SK-N-SH (cell line): ENCODE results near the gene MYO15B. TPM values are rescaled to one million over a fixed set of nuclear protein-coding genes. Genes with fewer than 3 reads are reported as not detected.

ENCODE experiments used
- CTCF ChIA-PET: fragments of 300-600, 350-600 bp; formaldehyde crosslinking; extraction: SDS; loops from one replicate; lab custom pipeline; 2021; lab: Yijun Ruan, JAX
- POLR2A ChIA-PET: fragments of 350-600 bp; sonication (Branson Sonifier 250); formaldehyde crosslinking; extraction: SDS; loops from one replicate; lab custom pipeline; 2020; ENCODE audit warnings: antibody characterized with exemption, inconsistent platforms; lab: Yijun Ruan, JAX
- DNase-seq: peaks from one replicate; pipeline ENCODE4 v3.0.0; 2012
- H2AFZ ChIP-seq: fragments of 200-600 bp; sonication (generic); 2 replicates; pipeline ENCODE4 v1.8.1; 2016; ENCODE audit warnings: antibody characterized with exemption, mild to moderate bottlenecking, low read depth
- H3F3A ChIP-seq: fragments of 200-600 bp; sonication (generic); replicated peaks from 2 replicates; pipeline ENCODE3; 2016; ENCODE audit warnings: antibody characterized with exemption, mild to moderate bottlenecking; ENCODE audit not compliant: insufficient read depth
- H3K27ac ChIP-seq, 2 experiments: fragments of 200-500 bp in 1 of 2; fragments of 200-600 bp in 1 of 2; sonication (Bioruptor generic) in 1 of 2; sonication (generic), shearing (Covaris generic) in 1 of 2; 2 replicates each; pipeline versions ENCODE4 v1.5.1 to v1.6.1; 2014 to 2016; ENCODE audit warnings: low read depth in 2 of 2, inconsistent platforms in 1 of 2, low read length in 1 of 2, mild to moderate bottlenecking in 1 of 2, mixed read lengths in 1 of 2
- H3K27me3 ChIP-seq: fragments of 200-600 bp; sonication (generic), shearing (Covaris generic); 2 replicates; pipeline ENCODE4 v1.6.1; 2016; ENCODE audit warnings: mixed run types; ENCODE audit not compliant: insufficient read depth
- H3K36me3 ChIP-seq, 2 experiments: fragments of 200-500 bp in 1 of 2; fragments of 200-600 bp in 1 of 2; sonication (Bioruptor generic) in 1 of 2; sonication (generic) in 1 of 2; replicated peaks in 1 of 2; 2 replicates each; pipeline versions ENCODE3 to v1.5.1; 2014 to 2016; ENCODE audit warnings: low read length in 1 of 2, mild to moderate bottlenecking in 1 of 2; ENCODE audit not compliant: insufficient read depth in 2 of 2, control insufficient read depth in 1 of 2
- H3K4me1 ChIP-seq, 2 experiments: fragments of 200-500 bp in 1 of 2; fragments of 200-600 bp in 1 of 2; sonication (Bioruptor generic) in 1 of 2; sonication (generic), shearing (Covaris generic) in 1 of 2; 2 replicates each; pipeline versions ENCODE4 v1.5.1 to v1.6.1; 2014 to 2016; ENCODE audit warnings: low read depth in 1 of 2, low read length in 1 of 2, mixed run types in 1 of 2; ENCODE audit not compliant: insufficient read depth in 2 of 2, control insufficient read depth in 1 of 2
- H3K4me2 ChIP-seq: fragments of 200-600 bp; sonication (generic), shearing (Covaris generic); 2 replicates; pipeline ENCODE4 v1.6.1; 2017; ENCODE audit warnings: mixed run types
- H3K4me3 ChIP-seq, 2 experiments: fragments of 200-500 bp in 1 of 2; fragments of 200-600 bp in 1 of 2; sonication (Bioruptor generic) in 1 of 2; sonication (generic), shearing (Covaris generic) in 1 of 2; 2 replicates each; pipeline versions ENCODE4 v1.5.1 to v1.8.1; 2014 to 2016; ENCODE audit warnings: low read depth in 2 of 2, inconsistent platforms in 1 of 2, low read length in 1 of 2, mild to moderate bottlenecking in 1 of 2, mixed read lengths in 1 of 2, moderate library complexity in 1 of 2
- H3K79me2 ChIP-seq: fragments of 200-600 bp; sonication (generic); 2 replicates; pipeline ENCODE4 v1.8.1; 2017; ENCODE audit warnings: mild to moderate bottlenecking; ENCODE audit not compliant: insufficient read depth
- H3K9ac ChIP-seq: fragments of 200-600 bp; sonication (generic); 2 replicates; pipeline ENCODE4 v1.6.1; 2017; ENCODE audit warnings: mixed run types
- H3K9me2 ChIP-seq: fragments of 200-600 bp; sonication (generic); 2 replicates; pipeline ENCODE4 v1.6.1; 2017; ENCODE audit warnings: mixed run types
- H3K9me3 ChIP-seq: fragments of 200-600 bp; sonication (generic); 2 replicates; pipeline ENCODE4 v1.6.1; 2017; ENCODE audit warnings: mixed run types, mild to moderate bottlenecking, moderate library complexity
- H4K20me1 ChIP-seq: fragments of 200-600 bp; sonication (generic); 2 replicates; pipeline ENCODE4 v1.6.1; 2017; ENCODE audit warnings: mild to moderate bottlenecking, mixed run types; ENCODE audit not compliant: insufficient read depth
- ELF1 ChIP-seq: IDR thresholded peaks from 2 replicates; pipeline ENCODE4 v1.4.0; 2012
- EP300 ChIP-seq, 2 experiments: IDR thresholded peaks; 2 replicates each; pipeline versions ENCODE4 v1.4.0 to v1.6.1; 2012; ENCODE audit warnings: borderline replicate concordance in 1 of 2, low read depth in 1 of 2, low read length in 1 of 2
- EZH2phosphoT487 ChIP-seq: fragments of 200-600 bp; sonication (generic); IDR thresholded peaks from 2 replicates; pipeline ENCODE4 v1.6.1; 2017; ENCODE audit warnings: low read depth, mixed run types, mild to moderate bottlenecking, antibody characterized with exemption, moderate library complexity, borderline replicate concordance
- GATA2 ChIP-seq: sonication (generic); formaldehyde crosslinking; IDR thresholded peaks from 2 replicates; pipeline ENCODE4 v1.5.0; 2020; ENCODE audit warnings: mild to moderate bottlenecking, missing genetic modification reagents
- NFIC ChIP-seq: IDR thresholded peaks from 2 replicates; pipeline ENCODE4 v1.4.0; 2012; ENCODE audit warnings: borderline replicate concordance
- PBX3 ChIP-seq: IDR thresholded peaks from 2 replicates; pipeline ENCODE4; 2012
- RCOR1 ChIP-seq: fragments of 150-350 bp; IDR thresholded peaks from 2 replicates; pipeline ENCODE4 v1.6.1; 2017; ENCODE audit warnings: antibody characterized with exemption, low read length
- REST ChIP-seq: IDR thresholded peaks from 2 replicates; pipeline ENCODE4 v1.6.1; 2012; ENCODE audit warnings: mild to moderate bottlenecking, low read depth, low read length, moderate library complexity
- SIN3A ChIP-seq: IDR thresholded peaks from 2 replicates; pipeline ENCODE4 v1.6.1; 2012; ENCODE audit warnings: low read depth, mild to moderate bottlenecking, low read length, moderate library complexity, borderline replicate concordance
- SMC3 ChIP-seq: IDR thresholded peaks from 2 replicates; pipeline ENCODE4 v1.6.1; 2012; ENCODE audit warnings: low read depth, low read length, improper control_type of control experiment
- TAF1 ChIP-seq: IDR thresholded peaks from 2 replicates; pipeline ENCODE4 v1.6.1; 2012; ENCODE audit warnings: low read depth, mild to moderate bottlenecking, low read length, moderate library complexity, borderline replicate concordance
- USF1 ChIP-seq: IDR thresholded peaks from 2 replicates; pipeline ENCODE4 v1.4.0; 2012; ENCODE audit warnings: low read depth, borderline replicate concordance
- ZBTB33 ChIP-seq: IDR thresholded peaks from 2 replicates; pipeline ENCODE4 v1.4.0; 2012; ENCODE audit warnings: low read depth, borderline replicate concordance
- WGBS: methylation state at CpG from one replicate; pipeline ENCODE4 v1.1.6; 2017; ENCODE audit warnings: low lambda C conversion rate; 5-methylcytosine and 5-hydroxymethylcytosine counted together
- polyA plus RNA-seq, 3 experiments: library from polyadenylated mRNA; depleted of rRNA; stranded (reverse); fragments of >200 nt; gene quantifications; 2 replicates each; pipeline ENCODE4 v1.2.3, GENCODE V29; 2012

MYO15B gene
- polyA plus RNA-seq, 1 of the 3 experiments (the other 2 are of a cell fraction) = 10.3 TPM

GRCh38 chr17:75574404-75575036 is 13.1 kb upstream of the MYO15B start:
- Histone ChIP-seq H3K9me3 (no peaks in the 10 kb centered on the region), H3K4me1 (no peaks in the 10 kb centered on the region; a peak in 1 of 4 replicates), H3K79me2 (no peaks in the 10 kb centered on the region), H3K4me3 (no peak overlapping the region), H4K20me1 (no peaks in the 10 kb centered on the region), H3K4me2 (no peak overlapping the region), H3K9ac (no peak overlapping the region), H3K27me3 (no peaks in the 10 kb centered on the region), H3K27ac (no peak overlapping the region), H3K36me3 (no peaks in the 10 kb centered on the region), H2AFZ (no peak overlapping the region)
- DNase-seq = no peak
- TF ChIP-seq REST (no peak), USF1 (no peak), SIN3A (no peak), SMC3 (no peak), NFIC (no peak), ZBTB33 (no peak), GATA2 (CRISPR knock-in tag) (no peak), TAF1 (no peak), RCOR1 (no peak), PBX3 (no peak), EP300 (IDR thresholded peaks at IDR 0.05; ENCODE audit: borderline replicate concordance in 1 of 2, low read depth in 1 of 2, low read length in 1 of 2) (no peak), ELF1 (no peak), EZH2phosphoT487 (no peak)
- TF ChIP-seq, all 33 proteins: peak for 0
- H3K9me2 ChIP-seq = no peaks in the 10 kb centered on the region
- POLR2A ChIA-PET = no interaction called here
- 86% methylated on average over 21 of the region's 29 CpGs for WGBS
- H3F3A ChIP-seq = no peaks in the 10 kb centered on the region
- CTCF ChIA-PET = interaction anchor here (0.9 to 1.5 kb wide), 2 partner anchors 14 to 21 kb away, joined by 3 read pairs; no protein-coding TSS in a partner anchor
